PC-9 (cell line): Measurements from ENCODE around the gene PDLIM7. TPM values are rescaled to one million over a fixed set of nuclear protein-coding genes. Genes with fewer than 3 reads are reported as not detected.

ENCODE experiments used
- BruUV-seq: library from RNA; stranded (reverse); fragments of 400-500 nt; replicated peaks from 2 replicates; lab custom pipeline; 2021; lab: Mats Ljungman, UMichigan
- CTCF ChIA-PET: fragments of 300-600 bp; sonication (Branson Sonifier 250); formaldehyde crosslinking; loops from one replicate; lab custom pipeline; 2022; ENCODE audit warnings: antibody characterized with exemption; lab: Charles Lee
- POLR2A ChIA-PET: fragments of 300-600 bp; sonication (Branson Sonifier 250); formaldehyde crosslinking; loops from one replicate; lab custom pipeline; 2022; ENCODE audit warnings: antibody characterized with exemption; ENCODE audit not compliant: unreplicated experiment; lab: Charles Lee
- DNase-seq, 2 experiments: peaks; one replicate each; pipeline versions ENCODE4 v3.0.0 to v3.0.0-alpha.2; 2015 to 2022; ENCODE audit warnings: mixed read lengths in 1 of 2
- H2AFZ ChIP-seq: fragments of 200-600 bp; sonication (generic); 2 replicates; pipeline ENCODE4 v1.8.1; 2017; ENCODE audit warnings: antibody characterized with exemption
- H3F3A ChIP-seq: fragments of 200-600 bp; sonication (generic); 2 replicates; pipeline ENCODE4 v1.8.1; 2017; ENCODE audit warnings: antibody characterized with exemption, mild to moderate bottlenecking, low read depth; ENCODE audit not compliant: insufficient read depth
- H3K27ac ChIP-seq: fragments of 200-600 bp; sonication (generic); 2 replicates; pipeline ENCODE4 v1.6.1; 2016; ENCODE audit warnings: mixed run types
- H3K27me3 ChIP-seq: fragments of 200-600 bp; sonication (generic); 2 replicates; pipeline ENCODE4 v1.6.1; 2016; ENCODE audit warnings: low read depth, mixed run types; ENCODE audit not compliant: insufficient read depth
- H3K36me3 ChIP-seq: fragments of 200-600 bp; sonication (generic); 2 replicates; pipeline ENCODE4 v1.6.1; 2016; ENCODE audit warnings: low read depth, mixed run types
- H3K4me1 ChIP-seq: fragments of 200-600 bp; sonication (generic); replicated peaks from 2 replicates; pipeline ENCODE4 v1.6.1; 2016; ENCODE audit warnings: mixed run types; ENCODE audit not compliant: insufficient read depth
- H3K4me2 ChIP-seq: fragments of 200-600 bp; sonication (generic); 2 replicates; pipeline ENCODE4 v1.6.1; 2017; ENCODE audit warnings: mixed run types
- H3K4me3 ChIP-seq: fragments of 200-600 bp; sonication (generic); 2 replicates; pipeline ENCODE4 v1.6.1; 2016; ENCODE audit warnings: mixed run types
- H3K79me2 ChIP-seq: fragments of 200-600 bp; sonication (generic); 2 replicates; pipeline ENCODE4 v1.6.1; 2017; ENCODE audit warnings: low read depth, mixed run types
- H3K9me2 ChIP-seq: fragments of 200-600 bp; sonication (generic); 2 replicates; pipeline ENCODE4 v1.8.1; 2017; ENCODE audit warnings: mild to moderate bottlenecking; ENCODE audit not compliant: insufficient read depth
- H3K9me3 ChIP-seq: fragments of 200-600 bp; sonication (generic); 2 replicates; pipeline ENCODE4 v1.8.1; 2016; ENCODE audit warnings: low read depth; ENCODE audit not compliant: insufficient read depth
- H4K20me1 ChIP-seq: fragments of 200-600 bp; sonication (generic); 2 replicates; pipeline ENCODE4 v1.8.1; 2017; ENCODE audit not compliant: insufficient read depth
- EZH2 ChIP-seq: fragments of 200-600 bp; sonication (generic); IDR thresholded peaks from 2 replicates; pipeline ENCODE4 v1.8.0; 2017; ENCODE audit warnings: antibody characterized with exemption, low read depth
- intact Hi-C: fragments of 100-400 bp; cut with micrococcal nuclease; formaldehyde crosslinking; loops from one replicate; pipeline ENCODE4 v1.10.0; 2022; ENCODE audit not compliant: unreplicated experiment
- total RNA-seq: library from RNA; stranded (reverse); gene quantifications from 2 replicates; pipeline ENCODE4 v1.2.3, GENCODE V29; 2021
- TF ChIP-seq, protein P1 (sequence below): fragments of 200-600 bp; sonication (generic); conservative IDR thresholded peaks from 2 replicates; pipeline ENCODE4 v1.6.1; 2017; ENCODE audit warnings: mixed run types, antibody characterized with exemption, mild to moderate bottlenecking, moderate library complexity

The PDLIM7 gene
- total RNA-seq, 1 experiment from 2014 or later = 167 TPM

DNA sequence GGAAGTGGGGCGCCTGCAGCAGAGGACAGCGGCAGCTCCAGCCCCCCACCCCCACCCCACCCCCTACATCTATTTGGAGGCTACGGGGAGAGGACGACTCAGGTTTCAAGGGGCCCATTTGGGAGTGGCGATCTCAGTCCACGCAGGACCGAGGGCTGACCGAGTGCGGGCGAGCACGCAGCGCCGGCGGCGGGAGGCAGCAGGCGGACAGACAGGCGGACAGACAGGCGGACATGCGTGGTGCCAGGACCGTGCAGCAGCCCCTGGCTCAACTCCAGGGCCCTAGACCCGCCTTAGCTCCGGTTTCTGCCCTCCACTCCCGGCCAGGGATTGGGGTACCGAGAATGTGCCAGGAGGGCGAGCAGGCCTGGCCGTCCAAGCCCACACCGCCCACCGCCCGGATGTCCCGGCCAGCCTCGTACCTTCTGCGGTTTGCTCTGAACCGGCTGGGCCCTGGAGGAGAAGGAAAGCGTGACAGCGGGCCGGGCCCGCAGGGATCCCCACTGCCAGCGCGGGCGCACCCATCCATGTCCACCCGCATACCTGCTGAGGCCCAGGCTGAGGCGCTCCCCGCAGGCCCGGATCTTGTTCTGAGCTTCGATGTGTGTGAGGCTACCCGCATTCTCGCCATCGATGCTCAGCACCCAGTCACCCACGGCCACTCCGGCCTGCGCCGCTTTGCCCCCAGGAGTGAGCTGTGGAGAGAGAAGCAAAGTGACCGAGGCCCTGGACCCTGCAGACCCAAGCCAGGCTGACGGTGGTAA lies 5.2 kb downstream of the PDLIM7 start:
- Histone ChIP-seq H3K36me3 (peaks cover 4% of the 10 kb centered on the region; the same call in 1 of the 2 replicates), H3K9me2 (no peaks in the 10 kb centered on the region), H2AFZ (no peak overlapping the region), H4K20me1 (no peaks in the 10 kb centered on the region), H3K4me2 (no peak overlapping the region), H3K4me1 (peaks cover 35% of the 10 kb centered on the region), H3K27me3 (no peaks in the 10 kb centered on the region), H3K27ac (0 out of 2 replicates have a peak overlapping the region, but pooled peaks have one; percentile 65), H3K4me3 (no peak overlapping the region), H3K9me3 (no peaks in the 10 kb centered on the region), H3F3A (peaks cover 35% of the 10 kb centered on the region; the same call in 1 of the 2 replicates), H3K79me2 (peaks cover 36% of the 10 kb centered on the region)
- TF ChIP-seq, protein P1, sequence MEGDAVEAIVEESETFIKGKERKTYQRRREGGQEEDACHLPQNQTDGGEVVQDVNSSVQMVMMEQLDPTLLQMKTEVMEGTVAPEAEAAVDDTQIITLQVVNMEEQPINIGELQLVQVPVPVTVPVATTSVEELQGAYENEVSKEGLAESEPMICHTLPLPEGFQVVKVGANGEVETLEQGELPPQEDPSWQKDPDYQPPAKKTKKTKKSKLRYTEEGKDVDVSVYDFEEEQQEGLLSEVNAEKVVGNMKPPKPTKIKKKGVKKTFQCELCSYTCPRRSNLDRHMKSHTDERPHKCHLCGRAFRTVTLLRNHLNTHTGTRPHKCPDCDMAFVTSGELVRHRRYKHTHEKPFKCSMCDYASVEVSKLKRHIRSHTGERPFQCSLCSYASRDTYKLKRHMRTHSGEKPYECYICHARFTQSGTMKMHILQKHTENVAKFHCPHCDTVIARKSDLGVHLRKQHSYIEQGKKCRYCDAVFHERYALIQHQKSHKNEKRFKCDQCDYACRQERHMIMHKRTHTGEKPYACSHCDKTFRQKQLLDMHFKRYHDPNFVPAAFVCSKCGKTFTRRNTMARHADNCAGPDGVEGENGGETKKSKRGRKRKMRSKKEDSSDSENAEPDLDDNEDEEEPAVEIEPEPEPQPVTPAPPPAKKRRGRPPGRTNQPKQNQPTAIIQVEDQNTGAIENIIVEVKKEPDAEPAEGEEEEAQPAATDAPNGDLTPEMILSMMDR = no peak
- no peak for TF ChIP-seq EZH2
- POLR2A ChIA-PET = interaction anchor here (0.6 kb wide), 1 partner anchor 13 kb away, joined by 3 read pairs; no protein-coding TSS in a partner anchor
- no TSS peak for BruUV-seq
- DNase-seq = no peak
- CTCF ChIA-PET = no interaction called here
- intact Hi-C loops = no loop called here

DNA sequence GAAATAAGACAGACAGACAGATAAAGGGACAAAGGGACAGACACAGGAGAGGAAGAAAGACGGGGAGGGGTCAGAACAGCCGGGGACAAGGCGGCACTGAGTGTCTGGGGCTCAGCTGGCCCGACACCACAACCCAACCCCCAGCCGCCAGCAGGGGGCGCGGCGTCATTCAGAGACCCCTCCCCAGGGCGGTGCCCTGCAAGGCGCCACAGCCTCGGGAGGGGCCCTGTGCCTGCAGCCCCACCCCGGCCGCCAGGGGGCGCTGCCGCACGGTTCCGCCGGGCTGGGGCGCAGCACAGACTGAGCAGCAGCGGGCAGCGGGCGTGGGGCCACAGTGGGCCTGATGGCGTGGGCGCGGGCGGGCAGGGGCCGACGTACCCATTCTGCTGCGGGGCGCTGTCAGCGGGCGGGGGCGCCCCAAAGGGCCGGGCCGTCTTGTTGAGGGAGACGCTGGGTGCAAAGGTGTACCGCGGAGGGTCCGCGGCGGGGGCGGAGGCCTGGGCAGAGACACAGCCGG lies 5.9 kb downstream of the PDLIM7 start:
- no TSS peak for BruUV-seq
- no peaks in the 10 kb centered on the region for H3K9me2 ChIP-seq
- H3K4me2 ChIP-seq = no peak overlapping the region
- peaks cover 37% of the 10 kb centered on the region; the same call in 1 of the 2 replicates for H3F3A ChIP-seq
- H4K20me1 ChIP-seq = no peaks in the 10 kb centered on the region
- H3K79me2 ChIP-seq = peaks cover 36% of the 10 kb centered on the region
- H3K9me3 ChIP-seq = no peaks in the 10 kb centered on the region
- peaks cover 35% of the 10 kb centered on the region for H3K4me1 ChIP-seq
- no peak for TF ChIP-seq EZH2
- TF ChIP-seq, protein P1 = peak; percentile 45; the same call in 1 of the 2 replicates
- ChIA-PET POLR2A (no interaction called here), CTCF (no interaction called here)
- intact Hi-C loops = no loop called here
- no peaks in the 10 kb centered on the region for H3K27me3 ChIP-seq
- H3K4me3 ChIP-seq = no peak overlapping the region
- no peak overlapping the region for H2AFZ ChIP-seq
- peaks cover 4% of the 10 kb centered on the region; the same call in 1 of the 2 replicates for H3K36me3 ChIP-seq
- no peak overlapping the region for H3K27ac ChIP-seq
- no peak for DNase-seq

DNA sequence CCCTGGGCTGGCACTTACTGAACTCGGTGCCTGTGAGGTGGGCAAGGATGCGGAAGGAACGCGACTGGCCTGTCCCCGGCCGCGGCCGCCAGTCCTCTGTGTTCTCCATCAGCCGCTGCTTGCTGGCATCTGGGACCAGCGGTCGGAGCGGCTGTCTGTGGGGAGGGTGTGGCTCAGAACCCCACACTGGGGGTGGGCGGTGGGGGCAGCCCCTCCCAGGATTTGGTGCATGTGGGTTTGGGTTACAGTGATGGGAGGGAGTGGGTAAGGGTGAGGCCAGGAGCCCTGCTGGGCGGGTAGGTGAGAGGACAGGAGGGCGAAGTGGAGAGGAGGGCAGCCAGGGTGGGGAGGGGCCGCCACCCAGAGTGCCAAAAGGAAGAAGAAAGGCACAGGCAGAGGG lies 6.4 kb downstream of the PDLIM7 start:
- DNase-seq = no peak
- H3K4me2 ChIP-seq = no peak overlapping the region
- peaks cover 37% of the 10 kb centered on the region; the same call in 1 of the 2 replicates for H3F3A ChIP-seq
- peaks cover 4% of the 10 kb centered on the region; the same call in 1 of the 2 replicates for H3K36me3 ChIP-seq
- no peaks in the 10 kb centered on the region for H3K27me3 ChIP-seq
- ChIA-PET CTCF (no interaction called here), POLR2A (no interaction called here)
- no peaks in the 10 kb centered on the region for H3K9me3 ChIP-seq
- H3K4me1 ChIP-seq = peaks cover 32% of the 10 kb centered on the region
- peaks cover 33% of the 10 kb centered on the region for H3K79me2 ChIP-seq
- H3K4me3 ChIP-seq = no peak overlapping the region
- no peak overlapping the region for H3K27ac ChIP-seq
- TF ChIP-seq, protein P1 = no peak
- TF ChIP-seq EZH2 = no peak
- no TSS peak for BruUV-seq
- no peaks in the 10 kb centered on the region for H3K9me2 ChIP-seq
- no peak overlapping the region for H2AFZ ChIP-seq
- intact Hi-C loops = no loop called here
- H4K20me1 ChIP-seq = no peaks in the 10 kb centered on the region
